ENCODE data around the gene LZTS3. TPM values are rescaled to one million over a fixed set of nuclear protein-coding genes. Genes with fewer than 3 reads are reported as not detected.

Gene LZTS3
- total and polyA plus RNA-seq, 2 of the 13 experiments (the other 11 are each of a cell fraction or from before 2014, with no cell fraction given), result 10.1 to 31.3 TPM

DNA sequence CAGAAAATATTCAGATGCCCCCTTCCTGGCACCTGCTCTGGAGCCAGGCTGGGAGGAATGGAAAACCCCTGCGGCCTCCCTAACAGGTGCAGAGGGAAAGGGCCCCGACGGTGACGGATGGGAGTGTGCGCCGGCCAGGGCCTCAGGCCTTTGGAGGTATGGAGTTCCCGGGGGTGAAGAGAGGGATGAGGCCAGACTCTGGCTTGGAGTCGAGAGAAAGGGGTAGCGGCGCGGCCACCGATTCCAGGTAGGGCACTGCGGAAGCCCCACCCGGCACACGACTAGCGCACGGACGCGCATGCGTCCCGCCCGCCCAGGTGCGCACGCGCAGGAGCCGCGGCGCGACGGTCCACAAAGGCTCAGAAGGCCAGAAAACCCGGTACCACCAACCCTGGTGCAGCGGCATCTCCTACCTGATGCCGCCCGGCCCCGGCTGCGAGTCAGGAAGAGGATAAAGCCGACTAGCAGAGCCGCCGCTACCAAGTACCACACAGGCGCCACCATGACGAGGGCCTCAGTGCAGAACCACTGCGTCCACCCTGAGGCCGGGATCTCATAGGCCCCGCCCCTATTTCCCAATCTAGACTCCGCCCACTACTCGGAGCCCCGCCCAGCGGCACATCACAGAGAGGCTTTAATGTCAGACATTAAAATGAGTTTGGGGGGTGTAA lies 30.9 kb upstream of the LZTS3 start, which contains the start of gene DDRGK1 (continued):
- TF ChIP-seq, protein P1, sequence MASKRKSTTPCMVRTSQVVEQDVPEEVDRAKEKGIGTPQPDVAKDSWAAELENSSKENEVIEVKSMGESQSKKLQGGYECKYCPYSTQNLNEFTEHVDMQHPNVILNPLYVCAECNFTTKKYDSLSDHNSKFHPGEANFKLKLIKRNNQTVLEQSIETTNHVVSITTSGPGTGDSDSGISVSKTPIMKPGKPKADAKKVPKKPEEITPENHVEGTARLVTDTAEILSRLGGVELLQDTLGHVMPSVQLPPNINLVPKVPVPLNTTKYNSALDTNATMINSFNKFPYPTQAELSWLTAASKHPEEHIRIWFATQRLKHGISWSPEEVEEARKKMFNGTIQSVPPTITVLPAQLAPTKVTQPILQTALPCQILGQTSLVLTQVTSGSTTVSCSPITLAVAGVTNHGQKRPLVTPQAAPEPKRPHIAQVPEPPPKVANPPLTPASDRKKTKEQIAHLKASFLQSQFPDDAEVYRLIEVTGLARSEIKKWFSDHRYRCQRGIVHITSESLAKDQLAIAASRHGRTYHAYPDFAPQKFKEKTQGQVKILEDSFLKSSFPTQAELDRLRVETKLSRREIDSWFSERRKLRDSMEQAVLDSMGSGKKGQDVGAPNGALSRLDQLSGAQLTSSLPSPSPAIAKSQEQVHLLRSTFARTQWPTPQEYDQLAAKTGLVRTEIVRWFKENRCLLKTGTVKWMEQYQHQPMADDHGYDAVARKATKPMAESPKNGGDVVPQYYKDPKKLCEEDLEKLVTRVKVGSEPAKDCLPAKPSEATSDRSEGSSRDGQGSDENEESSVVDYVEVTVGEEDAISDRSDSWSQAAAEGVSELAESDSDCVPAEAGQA (IDR thresholded peaks at IDR 0.05; ENCODE audit: low read depth), result 0 out of 2 replicates have a peak, but pooled peaks have one; percentile 38
- TF ChIP-seq, protein P1 (CRISPR knock-in tag; IDR thresholded peaks at IDR 0.05; ENCODE audit: borderline replicate concordance), result peak; percentile 87
- TF ChIP-seq ZNF441 (CRISPR knock-in tag; IDR thresholded peaks at IDR 0.05; ENCODE audit: borderline replicate concordance) (no peak), KMT2B (CRISPR knock-in tag; IDR thresholded peaks at IDR 0.05) (peak; percentile 79), ZNF577 (CRISPR knock-in tag; IDR thresholded peaks at IDR 0.05; ENCODE audit: borderline replicate concordance, low read depth) (no peak), ZNF382 (CRISPR knock-in tag; IDR thresholded peaks at IDR 0.05; ENCODE audit: borderline replicate concordance) (no peak), REL (CRISPR knock-in tag; conservative IDR thresholded peaks at IDR 0.05) (0 out of 2 replicates have a peak, but pooled peaks have one; percentile 6), ARNT2 (CRISPR knock-in tag; IDR thresholded peaks at IDR 0.05; ENCODE audit: low read depth) (peak; percentile 85; the same call in 1 of the 2 replicates), FOSL2 (CRISPR knock-in tag; IDR thresholded peaks at IDR 0.05) (no peak), ZNF746 (CRISPR knock-in tag; IDR thresholded peaks at IDR 0.05) (peak; percentile 32; the same call in 1 of the 2 replicates), SUZ12 (IDR thresholded peaks at IDR 0.05; ENCODE audit: low read depth, low read length) (0 out of 2 replicates have a peak, but pooled peaks have one; percentile 1), SIX1 (CRISPR knock-in tag; IDR thresholded peaks at IDR 0.05; ENCODE audit: borderline replicate concordance) (peak; percentile 26; the same call in 1 of the 2 replicates), HNRNPK (IDR thresholded peaks at IDR 0.05; ENCODE audit: low read depth, low read length, poor library complexity, severe bottlenecking) (no peak), ZFAT (CRISPR knock-in tag; conservative IDR thresholded peaks at IDR 0.05) (peak; percentile 24; the same call in 1 of the 2 replicates), DZIP1 (CRISPR knock-in tag; IDR thresholded peaks at IDR 0.05) (peak; percentile 97; the same call in 1 of the 2 replicates), ZFP36L2 (CRISPR knock-in tag; IDR thresholded peaks at IDR 0.05) (peak; percentile 83), FOXP4 (CRISPR knock-in tag; IDR thresholded peaks at IDR 0.05) (no peak; the same call in 1 of the 2 replicates)
- TF ChIP-seq, protein P2, sequence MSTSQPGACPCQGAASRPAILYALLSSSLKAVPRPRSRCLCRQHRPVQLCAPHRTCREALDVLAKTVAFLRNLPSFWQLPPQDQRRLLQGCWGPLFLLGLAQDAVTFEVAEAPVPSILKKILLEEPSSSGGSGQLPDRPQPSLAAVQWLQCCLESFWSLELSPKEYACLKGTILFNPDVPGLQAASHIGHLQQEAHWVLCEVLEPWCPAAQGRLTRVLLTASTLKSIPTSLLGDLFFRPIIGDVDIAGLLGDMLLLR (CRISPR knock-in tag; IDR thresholded peaks at IDR 0.05), result peak; percentile 86; the same call in 1 of the 2 replicates
